A549 (cell line): Measurements from ENCODE around the gene TMEM271. TPM values are rescaled to one million over a fixed set of nuclear protein-coding genes. Genes with fewer than 3 reads are reported as not detected.

Experiments used
- ATAC-seq, 2 experiments: fragments of 200-7000 bp in 1 of 2; fragments of >200 bp in 1 of 2; cut with Nextera tagmentation in 1 of 2; cut with Tn5 transposase in 1 of 2; 3 replicates each; pipeline versions ENCODE4 v1.8.0 to v1.9.1; 2018 to 2020; ENCODE audit warnings: mild to moderate bottlenecking in 1 of 2, moderate library complexity in 1 of 2
- CTCF ChIA-PET: fragments of 300-600 bp; sonication (Branson Sonifier 250); formaldehyde crosslinking; extraction: SDS; loops from one replicate; lab custom pipeline; 2021; ENCODE audit warnings: antibody characterized with exemption, inconsistent platforms; lab: Yijun Ruan, JAX
- POLR2A ChIA-PET: fragments of 350-600 bp; formaldehyde crosslinking; extraction: SDS; loops from one replicate; lab custom pipeline; 2021; ENCODE audit warnings: antibody characterized with exemption, inconsistent platforms; lab: Yijun Ruan, JAX
- DNase-seq, 2 experiments: peaks; one replicate each; pipeline versions ENCODE4 v3.0.0 to v3.0.0-alpha.2; 2011 to 2016; ENCODE audit warnings: low read depth in 1 of 2, low spot score in 1 of 2
- FAIRE-seq: peaks from 2 replicates; lab custom pipeline; 2011; peaks lifted over from hg19 to GRCh38; lab: Jason Lieb, UNC
- H3K27ac ChIP-seq, 2 experiments: fragments of >200 bp; sonication (Bioruptor Twin); formaldehyde crosslinking; 3 replicates each; pipeline ENCODE4 v1.5.1; 2016 to 2017
- H3K4me1 ChIP-seq: fragments of >200 bp; sonication (Bioruptor Twin); formaldehyde crosslinking; 3 replicates; pipeline ENCODE4 v1.6.1; 2016
- H3K4me2 ChIP-seq: fragments of >200 bp; sonication (Bioruptor Twin); formaldehyde crosslinking; 3 replicates; pipeline ENCODE4 v1.6.1; 2016
- H3K4me3 ChIP-seq: fragments of >200 bp; sonication (Bioruptor Twin); formaldehyde crosslinking; 3 replicates; pipeline ENCODE4 v1.5.1; 2016
- H3K9me3 ChIP-seq: fragments of >200 bp; sonication (Bioruptor Twin); formaldehyde crosslinking; 3 replicates; pipeline ENCODE4 v1.6.1; 2016
- ATOH8 ChIP-seq: fragments of 250-450 bp; sonication (Bioruptor Pico); IDR thresholded peaks from 2 replicates; pipeline ENCODE4 v1.5.0; 2020; ENCODE audit warnings: low read depth, mild to moderate bottlenecking, moderate library complexity
- CBX2 ChIP-seq: fragments of 200-600 bp; sonication (generic); IDR thresholded peaks from 2 replicates; pipeline ENCODE4 v1.6.1; 2016; ENCODE audit warnings: low read depth, mild to moderate bottlenecking, borderline replicate concordance
- CHD4 ChIP-seq: fragments of 200-600 bp; sonication (generic); IDR thresholded peaks from 2 replicates; pipeline ENCODE4 v1.6.1; 2016; ENCODE audit warnings: antibody characterized with exemption, mild to moderate bottlenecking, borderline replicate concordance
- EHF ChIP-seq: fragments of 250-450 bp; sonication (Bioruptor Pico); IDR thresholded peaks from 2 replicates; pipeline ENCODE4 v1.5.0; 2020; ENCODE audit warnings: mild to moderate bottlenecking
- EHMT2 ChIP-seq: fragments of 200-600 bp; sonication (generic); IDR thresholded peaks from 2 replicates; pipeline ENCODE4 v1.6.1; 2016; ENCODE audit warnings: antibody characterized with exemption, low read depth, mild to moderate bottlenecking, moderate library complexity
- EP300 ChIP-seq, 2 experiments: fragments of >200 bp; sonication (Bioruptor Twin); formaldehyde crosslinking; IDR thresholded peaks; 2 replicates in 1 of 2; 3 replicates in 1 of 2; pipeline ENCODE4 v1.6.1; 2016 to 2017
- ESRRA ChIP-seq: fragments of 150-350 bp; IDR thresholded peaks from 2 replicates; pipeline ENCODE4 v1.6.1; 2014; ENCODE audit warnings: mild to moderate bottlenecking, low read length, borderline replicate concordance
- FOSB ChIP-seq: fragments of 250-450 bp; sonication (Bioruptor Pico); IDR thresholded peaks from 2 replicates; pipeline ENCODE4 v1.5.0; 2020; ENCODE audit warnings: mild to moderate bottlenecking, moderate library complexity
- FOSL2 ChIP-seq, 2 experiments: fragments of 450-650 bp in 1 of 2; fragments of >200 bp in 1 of 2; sonication (Bioruptor Twin) in 1 of 2; formaldehyde crosslinking; IDR thresholded peaks; 2 replicates each; pipeline versions ENCODE4 v1.5.0 to v1.6.1; 2016 to 2020; ENCODE audit warnings: mild to moderate bottlenecking in 1 of 2, moderate library complexity in 1 of 2
- GATA3 ChIP-seq: IDR thresholded peaks from 2 replicates; pipeline ENCODE4 v1.6.1; 2012; ENCODE audit warnings: borderline replicate concordance
- HES2 ChIP-seq: fragments of >200 bp; sonication (Bioruptor Twin); formaldehyde crosslinking; IDR thresholded peaks from 2 replicates; pipeline ENCODE4 v1.6.1; 2016
- HEYL ChIP-seq: fragments of 250-450 bp; sonication (Bioruptor Pico); IDR thresholded peaks from 2 replicates; pipeline ENCODE4 v1.8.0; 2021; ENCODE audit warnings: mild to moderate bottlenecking, moderate library complexity
- HOXB5 ChIP-seq: fragments of 250-450 bp; sonication (Bioruptor Pico); IDR thresholded peaks from 2 replicates; pipeline ENCODE4 v1.5.0; 2020; ENCODE audit warnings: mild to moderate bottlenecking, moderate library complexity
- KDM1A ChIP-seq: fragments of 200-600 bp; sonication (generic); IDR thresholded peaks from 2 replicates; pipeline ENCODE4 v1.6.1; 2016; ENCODE audit warnings: low read depth, mild to moderate bottlenecking
- MAX ChIP-seq: IDR thresholded peaks from 2 replicates; pipeline ENCODE4 v1.6.1; 2012
- MAZ ChIP-seq: fragments of 150-350 bp; IDR thresholded peaks from 2 replicates; pipeline ENCODE4 v1.6.1; 2014; ENCODE audit warnings: antibody characterized with exemption, low read depth, low read length, borderline replicate concordance
- NFE2L2 ChIP-seq: fragments of 150-350 bp; conservative IDR thresholded peaks from 2 replicates; pipeline ENCODE4 v1.6.1; 2014; ENCODE audit warnings: low read length
- NR3C1 ChIP-seq: fragments of >200 bp; sonication (Bioruptor Twin); formaldehyde crosslinking; IDR thresholded peaks from 3 replicates; pipeline ENCODE4 v1.6.1; 2017
- PHF8 ChIP-seq: fragments of 200-600 bp; sonication (generic); IDR thresholded peaks from 2 replicates; pipeline ENCODE4 v1.6.1; 2016; ENCODE audit warnings: low read depth, mild to moderate bottlenecking, antibody characterized with exemption, moderate library complexity, borderline replicate concordance
- POLR2A ChIP-seq: IDR thresholded peaks from 2 replicates; pipeline ENCODE4 v1.6.1; 2012; ENCODE audit warnings: mild to moderate bottlenecking, low read length
- RARB ChIP-seq: fragments of 250-450 bp; sonication (Bioruptor Pico); IDR thresholded peaks from 2 replicates; pipeline ENCODE4 v1.8.0; 2021; ENCODE audit warnings: mild to moderate bottlenecking, moderate library complexity
- RNF2 ChIP-seq: fragments of 200-600 bp; sonication (generic); IDR thresholded peaks from 2 replicates; pipeline ENCODE4 v1.6.1; 2016; ENCODE audit warnings: low read depth, mild to moderate bottlenecking, antibody characterized with exemption, moderate library complexity, borderline replicate concordance
- SMC3 ChIP-seq: fragments of >200 bp; sonication (Bioruptor Twin); formaldehyde crosslinking; IDR thresholded peaks from 3 replicates; pipeline ENCODE4 v1.6.1; 2018; ENCODE audit warnings: inconsistent platforms
- ZNF302 ChIP-seq: fragments of 250-450 bp; sonication (Bioruptor Pico); IDR thresholded peaks from 2 replicates; pipeline ENCODE4 v1.9.0; 2021; ENCODE audit warnings: inconsistent platforms, mild to moderate bottlenecking, moderate library complexity
- WGBS: methylation state at CpG from one replicate; pipeline ENCODE4 v1.1.6; 2017; ENCODE audit errors: missing lambda C conversion rate; 5-methylcytosine and 5-hydroxymethylcytosine counted together
- polyA plus RNA-seq, 4 experiments: library from polyadenylated mRNA; depleted of rRNA in 3 of 4; stranded (reverse); fragments of >200 nt; fragmentation: RNase III in 1 of 4; extraction: RNeasy Plus Mini Kit Qiagen cat#74134 plus additional on column Dnase treatment in 1 of 4; gene quantifications; 2 replicates in 3 of 4; 3 replicates in 1 of 4; pipeline ENCODE4 v1.2.3, GENCODE V29; 2011 to 2017
- TF ChIP-seq, protein P1 (sequence below): fragments of >200 bp; sonication (Bioruptor Twin); formaldehyde crosslinking; IDR thresholded peaks from 3 replicates; pipeline ENCODE4 v1.5.1; 2016

The TMEM271 gene
- polyA plus RNA-seq, 2 of the 4 experiments (the other 2 are of a cell fraction): not detected

GRCh38 chr4:583820-584219, 7.7 kb upstream of the TMEM271 start:
- ChIA-PET POLR2A (no interaction called here), CTCF (no interaction called here)
- no peak overlapping the region for H3K4me3 ChIP-seq
- ATAC-seq: no peak
- H3K4me2 ChIP-seq: no peak overlapping the region
- H3K4me1 ChIP-seq: no peaks in the 10 kb centered on the region
- DNase-seq: no peak
- TF ChIP-seq EP300 (IDR thresholded peaks at IDR 0.05) (no peak), SMC3 (no peak), ATOH8 (no peak), FOSB (no peak), HES2 (no peak), MAX (no peak), HEYL (no peak), GATA3 (no peak)
- TF ChIP-seq, protein P1, sequence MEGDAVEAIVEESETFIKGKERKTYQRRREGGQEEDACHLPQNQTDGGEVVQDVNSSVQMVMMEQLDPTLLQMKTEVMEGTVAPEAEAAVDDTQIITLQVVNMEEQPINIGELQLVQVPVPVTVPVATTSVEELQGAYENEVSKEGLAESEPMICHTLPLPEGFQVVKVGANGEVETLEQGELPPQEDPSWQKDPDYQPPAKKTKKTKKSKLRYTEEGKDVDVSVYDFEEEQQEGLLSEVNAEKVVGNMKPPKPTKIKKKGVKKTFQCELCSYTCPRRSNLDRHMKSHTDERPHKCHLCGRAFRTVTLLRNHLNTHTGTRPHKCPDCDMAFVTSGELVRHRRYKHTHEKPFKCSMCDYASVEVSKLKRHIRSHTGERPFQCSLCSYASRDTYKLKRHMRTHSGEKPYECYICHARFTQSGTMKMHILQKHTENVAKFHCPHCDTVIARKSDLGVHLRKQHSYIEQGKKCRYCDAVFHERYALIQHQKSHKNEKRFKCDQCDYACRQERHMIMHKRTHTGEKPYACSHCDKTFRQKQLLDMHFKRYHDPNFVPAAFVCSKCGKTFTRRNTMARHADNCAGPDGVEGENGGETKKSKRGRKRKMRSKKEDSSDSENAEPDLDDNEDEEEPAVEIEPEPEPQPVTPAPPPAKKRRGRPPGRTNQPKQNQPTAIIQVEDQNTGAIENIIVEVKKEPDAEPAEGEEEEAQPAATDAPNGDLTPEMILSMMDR: no peak
- FAIRE-seq: no peak
- 0% methylated on average over 2 of the region's 2 CpGs for WGBS
- 0 out of 3 replicates have a peak, but pooled peaks cover 2% of the 10 kb centered on the region for H3K9me3 ChIP-seq
- no peak overlapping the region for H3K27ac ChIP-seq

DNA sequence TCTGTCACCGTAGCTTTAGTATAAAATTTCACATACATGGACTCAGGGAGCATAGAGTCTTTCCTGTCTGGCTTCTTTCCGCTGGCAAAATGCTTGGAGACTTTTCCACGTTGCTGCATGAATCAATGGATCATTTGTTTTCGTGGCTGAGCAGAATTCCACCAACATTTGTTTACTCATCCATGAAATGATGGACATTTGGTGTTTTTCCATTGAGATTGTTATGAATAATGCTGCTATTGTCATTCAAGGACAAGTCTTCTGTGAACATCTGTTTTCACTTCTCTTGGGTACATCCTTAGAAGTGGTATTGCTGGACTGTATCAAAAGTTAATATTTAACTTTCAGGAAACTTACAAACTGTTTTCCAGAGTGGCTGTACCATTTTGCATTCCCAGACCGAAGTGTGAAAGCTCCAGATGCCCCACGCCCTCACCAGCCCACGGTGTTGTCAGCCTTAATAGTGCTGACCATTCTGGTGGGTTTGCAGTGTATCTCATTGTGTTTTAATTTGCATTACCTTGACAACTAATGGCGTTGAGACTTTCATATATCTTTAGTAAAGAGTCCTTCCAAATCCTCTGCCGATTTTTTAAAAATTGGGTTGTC, 5.8 kb upstream of the TMEM271 start:
- Histone ChIP-seq H3K9me3 (0 out of 3 replicates have a peak, but pooled peaks cover 2% of the 10 kb centered on the region), H3K4me2 (no peak overlapping the region), H3K4me1 (no peaks in the 10 kb centered on the region), H3K4me3 (no peak overlapping the region), H3K27ac (no peak overlapping the region)
- 6% methylated on average over 9 of the region's 9 CpGs for WGBS
- no peak for TF ChIP-seq KDM1A
- no peak for TF ChIP-seq NR3C1
- no peak for TF ChIP-seq GATA3
- no peak for TF ChIP-seq EHF (CRISPR knock-in tag)
- no peak for TF ChIP-seq EP300 (IDR thresholded peaks at IDR 0.05)
- no peak for FAIRE-seq
- DNase-seq: no peak
- CTCF ChIA-PET: interaction anchor here (0.6 kb wide), 1 partner anchor 8 kb away, joined by 3 read pairs; no protein-coding TSS in a partner anchor
- no peak for ATAC-seq
- POLR2A ChIA-PET: no interaction called here

DNA sequence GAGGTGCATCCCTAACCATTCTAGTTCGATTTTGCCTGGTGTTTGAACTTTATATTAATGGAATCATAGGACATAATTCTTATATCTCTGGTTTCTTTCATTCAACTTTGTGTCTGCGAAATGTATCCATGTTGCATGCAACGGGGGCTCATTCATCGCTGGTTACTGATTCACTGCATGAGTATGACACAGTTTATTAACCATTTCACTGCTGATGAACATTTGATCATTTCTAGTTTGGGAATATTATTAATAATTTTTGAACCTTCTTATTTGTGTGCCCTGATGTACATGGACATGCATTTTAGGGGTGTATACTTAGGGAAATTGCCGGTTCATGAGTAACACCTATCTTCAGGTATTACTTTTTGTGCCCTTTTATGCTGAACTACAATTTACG, 5.1 kb upstream of the TMEM271 start:
- Histone ChIP-seq H3K9me3 (0 out of 3 replicates have a peak, but pooled peaks cover 2% of the 10 kb centered on the region), H3K4me2 (no peak overlapping the region), H3K4me3 (no peak overlapping the region), H3K27ac (no peak overlapping the region), H3K4me1 (no peaks in the 10 kb centered on the region)
- FAIRE-seq (no peak), ATAC-seq (no peak), DNase-seq (no peak)
- TF ChIP-seq ZNF302: no peak
- TF ChIP-seq HOXB5: no peak
- no peak for TF ChIP-seq CHD4
- no peak for TF ChIP-seq GATA3
- no peak for TF ChIP-seq FOSB
- TF ChIP-seq SMC3: no peak
- no peak for TF ChIP-seq PHF8
- no peak for TF ChIP-seq CBX2
- no peak for TF ChIP-seq EHMT2
- TF ChIP-seq ESRRA: no peak
- no peak for TF ChIP-seq POLR2A
- TF ChIP-seq RARB: no peak
- no peak for TF ChIP-seq FOSL2 (IDR thresholded peaks at IDR 0.05)
- TF ChIP-seq FOSL2 (CRISPR knock-in tag; IDR thresholded peaks at IDR 0.05): no peak
- TF ChIP-seq RNF2: no peak
- no peak for TF ChIP-seq NFE2L2
- TF ChIP-seq MAZ: no peak
- TF ChIP-seq EHF (CRISPR knock-in tag): no peak
- ChIA-PET POLR2A (no interaction called here), CTCF (interaction anchor here (0.6 kb wide), 1 partner anchor 9 kb away, joined by 3 read pairs; no protein-coding TSS in a partner anchor)
- 7% methylated on average over 6 of the region's 6 CpGs for WGBS
